NB4 (cell line): ENCODE measurements around the gene CD14.
"Not testable (repeated sequence)": the region's sequence is repeated elsewhere in the genome, so short reads cannot be mapped to it uniquely, and the experiment has no call there.

Experiments
- DNase-seq: peaks from one replicate; pipeline ENCODE4 v3.0.0; 2010; ENCODE audit warnings: low read depth
- H3K4me3 ChIP-seq: one replicate; pipeline ENCODE4 v1.5.1; 2011; ENCODE audit warnings: mild to moderate bottlenecking, low read depth, low read length, moderate library complexity
- CTCF ChIP-seq: IDR thresholded peaks from one replicate; pipeline ENCODE4 v1.5.1; 2012; ENCODE audit warnings: low read depth, low read length
- MAX ChIP-seq: IDR thresholded peaks from 2 replicates; pipeline ENCODE4 v1.6.1; 2011; ENCODE audit warnings: low read depth, low read length
- MYC ChIP-seq: IDR thresholded peaks from 2 replicates; pipeline ENCODE4 v1.6.1; 2011; ENCODE audit warnings: low read depth, low read length
- POLR2A ChIP-seq: IDR thresholded peaks from 2 replicates; pipeline ENCODE4 v1.6.1; 2011; ENCODE audit warnings: mild to moderate bottlenecking; ENCODE audit not compliant: insufficient read length; ENCODE audit errors: extremely low read depth

The CD14 gene

GRCh38 chr5:140628711-140629110 is 4.3 kb downstream of the CD14 start:
- no peak for DNase-seq
- no peak overlapping the region for H3K4me3 ChIP-seq
- TF ChIP-seq MAX, result no peak
- TF ChIP-seq CTCF, result no peak
- no peak for TF ChIP-seq MYC
- TF ChIP-seq POLR2A, result no peak

- no peak overlapping the region for H3K4me3 ChIP-seq
- TF ChIP-seq CTCF (no peak), MYC (no peak), MAX (no peak), POLR2A (no peak)
- no peak for DNase-seq
Measured at GRCh38 chr5:140627972-140628371, 5.0 kb downstream of the CD14 start.

- DNase-seq, H3K4me3 ChIP-seq: not testable (repeated sequence)
Measured at GRCh38 chr5:140624886-140625285, 8.1 kb downstream of the CD14 start.

GRCh38 chr5:140623061-140623460 is 9.9 kb downstream of the CD14 start:
- DNase-seq, H3K4me3 ChIP-seq: not testable (repeated sequence)

GRCh38 chr5:140622301-140622700 is 10.7 kb downstream of the CD14 start:
- H3K4me3 ChIP-seq, result no peak overlapping the region
- no peak for DNase-seq
- TF ChIP-seq MAX, result no peak
- TF ChIP-seq CTCF, result no peak
- TF ChIP-seq MYC, result no peak
- TF ChIP-seq POLR2A, result no peak

GRCh38 chr5:140611020-140611521 is 21.9 kb downstream of the CD14 start:
- no peak overlapping the region for H3K4me3 ChIP-seq
- no peak for DNase-seq

More at GRCh38 chr5:140611020-140611521, 21.9 kb downstream of the CD14 start:
- TF ChIP-seq MAX, result no peak
- no peak for TF ChIP-seq MYC
- no peak for TF ChIP-seq POLR2A
- no peak for TF ChIP-seq CTCF
